ENCODE data around the gene FNBP1.

DNA sequence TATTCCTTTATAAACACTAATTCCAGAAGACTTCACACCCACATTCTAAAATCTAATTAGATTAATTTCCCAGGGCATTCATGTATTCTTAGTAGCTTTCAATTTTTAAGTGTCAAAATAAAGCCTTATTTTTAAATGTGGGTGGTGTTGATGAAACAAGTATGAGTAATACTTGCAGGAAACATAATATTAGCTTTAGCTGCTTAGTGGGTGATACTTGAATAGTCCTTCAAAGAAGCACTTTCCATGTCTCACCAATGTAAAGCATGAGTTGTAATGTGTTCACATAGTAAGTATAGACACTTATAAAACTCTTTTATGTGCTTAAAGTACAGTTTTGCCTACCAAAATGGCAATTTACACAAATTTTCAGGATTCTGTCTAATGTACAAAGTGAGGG is 6.9 kb downstream of the FNBP1 start:
- TF ChIP-seq ESRRG (CRISPR knock-in tag; IDR thresholded peaks at IDR 0.05): no peak
- TF ChIP-seq CSDC2 (CRISPR knock-in tag; IDR thresholded peaks at IDR 0.05): no peak
- TF ChIP-seq, protein P1, sequence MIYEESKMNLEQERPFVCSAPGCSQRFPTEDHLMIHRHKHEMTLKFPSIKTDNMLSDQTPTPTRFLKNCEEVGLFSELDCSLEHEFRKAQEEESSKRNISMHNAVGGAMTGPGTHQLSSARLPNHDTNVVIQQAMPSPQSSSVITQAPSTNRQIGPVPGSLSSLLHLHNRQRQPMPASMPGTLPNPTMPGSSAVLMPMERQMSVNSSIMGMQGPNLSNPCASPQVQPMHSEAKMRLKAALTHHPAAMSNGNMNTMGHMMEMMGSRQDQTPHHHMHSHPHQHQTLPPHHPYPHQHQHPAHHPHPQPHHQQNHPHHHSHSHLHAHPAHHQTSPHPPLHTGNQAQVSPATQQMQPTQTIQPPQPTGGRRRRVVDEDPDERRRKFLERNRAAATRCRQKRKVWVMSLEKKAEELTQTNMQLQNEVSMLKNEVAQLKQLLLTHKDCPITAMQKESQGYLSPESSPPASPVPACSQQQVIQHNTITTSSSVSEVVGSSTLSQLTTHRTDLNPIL (CRISPR knock-in tag; IDR thresholded peaks at IDR 0.05; ENCODE audit: low read depth): no peak
- no peak for TF ChIP-seq ZFP30 (CRISPR knock-in tag; IDR thresholded peaks at IDR 0.05)
- TF ChIP-seq ZNF8 (CRISPR knock-in tag; IDR thresholded peaks at IDR 0.05): no peak
- no peak for TF ChIP-seq PPARA (CRISPR knock-in tag; IDR thresholded peaks at IDR 0.05; ENCODE audit: borderline replicate concordance)
- TF ChIP-seq BACH2 (CRISPR knock-in tag; IDR thresholded peaks at IDR 0.05; ENCODE audit: borderline replicate concordance): no peak

Measured in SK-N-SH treated with all-trans-retinoic acid at 6 μM for 48 hours (cell line).